ENCODE measurements around the gene GSAP. TPM values are rescaled to one million over a fixed set of nuclear protein-coding genes. Genes with fewer than 3 reads are reported as not detected.

Gene GSAP
- total and polyA plus RNA-seq, 9 of the 15 experiments (the other 6 are each of a cell fraction or from before 2014, with no cell fraction given) = 0.13 TPM; not detected in 8

DNA sequence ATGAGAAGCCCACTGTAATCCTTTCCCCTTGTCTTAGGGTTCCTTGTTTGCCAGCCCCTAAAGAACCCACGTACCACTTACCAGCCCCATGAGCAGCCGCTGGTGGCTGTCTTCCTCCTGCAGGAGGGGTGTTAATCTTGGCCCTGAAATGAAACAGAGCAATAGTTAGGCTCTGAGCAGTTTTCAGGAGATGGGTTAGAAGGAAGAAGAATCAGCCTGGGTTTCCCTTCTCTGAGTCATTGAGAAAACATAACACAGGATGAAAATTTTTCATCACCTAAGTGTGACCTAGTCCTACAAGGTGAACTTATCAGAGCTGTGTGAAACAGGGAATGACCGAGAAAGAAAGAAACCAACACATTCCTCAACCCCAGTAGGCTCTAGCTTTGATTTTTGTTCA, 90.0 kb downstream of the GSAP start (continued):
- TF ChIP-seq HDAC2 (IDR thresholded peaks at IDR 0.05) (no peak), SRSF3 (IDR thresholded peaks at IDR 0.05; ENCODE audit: insufficient read depth, low read length) (no peak), ZKSCAN3 (CRISPR knock-in tag; IDR thresholded peaks at IDR 0.05) (no peak), TAF15 (IDR thresholded peaks at IDR 0.05; ENCODE audit: low read depth, low read length) (no peak), MAFG (tag; conservative IDR thresholded peaks at IDR 0.05) (no peak), RBM14 (IDR thresholded peaks at IDR 0.05; ENCODE audit: borderline replicate concordance, insufficient read depth, low read depth, low read length) (no peak)
- TF ChIP-seq, protein P1, sequence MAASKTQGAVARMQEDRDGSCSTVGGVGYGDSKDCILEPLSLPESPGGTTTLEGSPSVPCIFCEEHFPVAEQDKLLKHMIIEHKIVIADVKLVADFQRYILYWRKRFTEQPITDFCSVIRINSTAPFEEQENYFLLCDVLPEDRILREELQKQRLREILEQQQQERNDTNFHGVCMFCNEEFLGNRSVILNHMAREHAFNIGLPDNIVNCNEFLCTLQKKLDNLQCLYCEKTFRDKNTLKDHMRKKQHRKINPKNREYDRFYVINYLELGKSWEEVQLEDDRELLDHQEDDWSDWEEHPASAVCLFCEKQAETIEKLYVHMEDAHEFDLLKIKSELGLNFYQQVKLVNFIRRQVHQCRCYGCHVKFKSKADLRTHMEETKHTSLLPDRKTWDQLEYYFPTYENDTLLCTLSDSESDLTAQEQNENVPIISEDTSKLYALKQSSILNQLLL (CRISPR knock-in tag; IDR thresholded peaks at IDR 0.05; ENCODE audit: borderline replicate concordance) = no peak
- TF ChIP-seq, protein P2, sequence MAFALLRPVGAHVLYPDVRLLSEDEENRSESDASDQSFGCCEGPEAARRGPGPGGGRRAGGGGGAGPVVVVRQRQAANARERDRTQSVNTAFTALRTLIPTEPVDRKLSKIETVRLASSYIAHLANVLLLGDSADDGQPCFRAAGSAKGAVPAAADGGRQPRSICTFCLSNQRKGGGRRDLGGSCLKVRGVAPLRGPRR (CRISPR knock-in tag; IDR thresholded peaks at IDR 0.05) = no peak
- TF ChIP-seq, protein P3, sequence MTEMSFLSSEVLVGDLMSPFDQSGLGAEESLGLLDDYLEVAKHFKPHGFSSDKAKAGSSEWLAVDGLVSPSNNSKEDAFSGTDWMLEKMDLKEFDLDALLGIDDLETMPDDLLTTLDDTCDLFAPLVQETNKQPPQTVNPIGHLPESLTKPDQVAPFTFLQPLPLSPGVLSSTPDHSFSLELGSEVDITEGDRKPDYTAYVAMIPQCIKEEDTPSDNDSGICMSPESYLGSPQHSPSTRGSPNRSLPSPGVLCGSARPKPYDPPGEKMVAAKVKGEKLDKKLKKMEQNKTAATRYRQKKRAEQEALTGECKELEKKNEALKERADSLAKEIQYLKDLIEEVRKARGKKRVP (CRISPR knock-in tag; IDR thresholded peaks at IDR 0.05) = no peak
- TF ChIP-seq, protein P4, sequence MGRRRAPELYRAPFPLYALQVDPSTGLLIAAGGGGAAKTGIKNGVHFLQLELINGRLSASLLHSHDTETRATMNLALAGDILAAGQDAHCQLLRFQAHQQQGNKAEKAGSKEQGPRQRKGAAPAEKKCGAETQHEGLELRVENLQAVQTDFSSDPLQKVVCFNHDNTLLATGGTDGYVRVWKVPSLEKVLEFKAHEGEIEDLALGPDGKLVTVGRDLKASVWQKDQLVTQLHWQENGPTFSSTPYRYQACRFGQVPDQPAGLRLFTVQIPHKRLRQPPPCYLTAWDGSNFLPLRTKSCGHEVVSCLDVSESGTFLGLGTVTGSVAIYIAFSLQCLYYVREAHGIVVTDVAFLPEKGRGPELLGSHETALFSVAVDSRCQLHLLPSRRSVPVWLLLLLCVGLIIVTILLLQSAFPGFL (CRISPR knock-in tag; IDR thresholded peaks at IDR 0.05) = no peak
